Thoracic aorta (tissue), 2 donors: Measurements from ENCODE around the gene CLEC9A. TPM values are rescaled to one million over a fixed set of nuclear protein-coding genes. Genes with fewer than 3 reads are reported as not detected.

Source experiments
- ATAC-seq: fragments of 150-250 bp; one replicate; pipeline ENCODE4 v1.8.0; 2017; ENCODE audit warnings: low read depth; ENCODE audit not compliant: insufficient number of reproducible peaks, low FRiP score
- DNase-seq: peaks from one replicate; pipeline ENCODE4 v3.0.0-alpha.2; 2020; ENCODE audit warnings: low spot score
- H3K27ac ChIP-seq, 2 donors: fragments of 200-600 bp; sonication (generic); 1 replicate in 1 of 2; 2 replicates in 1 of 2; pipeline ENCODE4 v1.5.1; 2016; ENCODE audit warnings: mild to moderate bottlenecking in 2 of 2, moderate library complexity in 2 of 2
- H3K27me3 ChIP-seq: fragments of 200-600 bp; sonication (generic); replicated peaks from 2 replicates; pipeline ENCODE4 v1.6.0; 2016; ENCODE audit warnings: mild to moderate bottlenecking; ENCODE audit not compliant: insufficient read depth
- H3K36me3 ChIP-seq: fragments of 200-600 bp; sonication (generic); one replicate; pipeline ENCODE4 v1.5.1; 2016
- H3K4me1 ChIP-seq, 2 donors: fragments of 200-600 bp; sonication (generic); 1 replicate in 1 of 2; 2 replicates in 1 of 2; pipeline versions ENCODE4 v1.5.1 to v1.6.0; 2016; ENCODE audit warnings: low read depth in 2 of 2, mild to moderate bottlenecking in 1 of 2; ENCODE audit not compliant: control insufficient read depth in 1 of 2
- H3K4me3 ChIP-seq: fragments of 200-600 bp; sonication (generic); 2 replicates; pipeline ENCODE4 v1.5.1; 2016; ENCODE audit warnings: mild to moderate bottlenecking
- H3K9me3 ChIP-seq: fragments of 200-600 bp; sonication (generic); 2 replicates; pipeline ENCODE4 v1.5.1; 2016
- total RNA-seq, 2 donors: library from RNA; depleted of rRNA; stranded (reverse); fragments of >200 nt; gene quantifications; one replicate each; pipeline versions ENCODE4 v1.1.0 to v1.2.3, GENCODE V29; 2016
- TF ChIP-seq, protein P1 (sequence below): fragments of 200-600 bp; sonication (generic); IDR thresholded peaks from one replicate; pipeline ENCODE4 v1.5.1; 2019; ENCODE audit warnings: antibody characterized with exemption

Gene CLEC9A
- total RNA-seq, 2 donors from 2014 or later = not detected

- H3K4me3 ChIP-seq = no peak overlapping the region
- DNase-seq (no peak), ATAC-seq (no peak)
- no peak overlapping the region for H3K27ac ChIP-seq
- TF ChIP-seq, protein P1, sequence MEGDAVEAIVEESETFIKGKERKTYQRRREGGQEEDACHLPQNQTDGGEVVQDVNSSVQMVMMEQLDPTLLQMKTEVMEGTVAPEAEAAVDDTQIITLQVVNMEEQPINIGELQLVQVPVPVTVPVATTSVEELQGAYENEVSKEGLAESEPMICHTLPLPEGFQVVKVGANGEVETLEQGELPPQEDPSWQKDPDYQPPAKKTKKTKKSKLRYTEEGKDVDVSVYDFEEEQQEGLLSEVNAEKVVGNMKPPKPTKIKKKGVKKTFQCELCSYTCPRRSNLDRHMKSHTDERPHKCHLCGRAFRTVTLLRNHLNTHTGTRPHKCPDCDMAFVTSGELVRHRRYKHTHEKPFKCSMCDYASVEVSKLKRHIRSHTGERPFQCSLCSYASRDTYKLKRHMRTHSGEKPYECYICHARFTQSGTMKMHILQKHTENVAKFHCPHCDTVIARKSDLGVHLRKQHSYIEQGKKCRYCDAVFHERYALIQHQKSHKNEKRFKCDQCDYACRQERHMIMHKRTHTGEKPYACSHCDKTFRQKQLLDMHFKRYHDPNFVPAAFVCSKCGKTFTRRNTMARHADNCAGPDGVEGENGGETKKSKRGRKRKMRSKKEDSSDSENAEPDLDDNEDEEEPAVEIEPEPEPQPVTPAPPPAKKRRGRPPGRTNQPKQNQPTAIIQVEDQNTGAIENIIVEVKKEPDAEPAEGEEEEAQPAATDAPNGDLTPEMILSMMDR = peak; percentile 13
- no peaks in the 10 kb centered on the region for H3K4me1 ChIP-seq
- no peaks in the 10 kb centered on the region for H3K9me3 ChIP-seq
- no peaks in the 10 kb centered on the region for H3K36me3 ChIP-seq
- no peaks in the 10 kb centered on the region for H3K27me3 ChIP-seq
Measured at GRCh38 chr12:10033783-10034545, 3.5 kb downstream of the CLEC9A start.

- no peaks in the 10 kb centered on the region for H3K9me3 ChIP-seq
- no peak overlapping the region for H3K4me3 ChIP-seq
- TF ChIP-seq, protein P1 = no peak
- H3K36me3 ChIP-seq = no peaks in the 10 kb centered on the region
- no peak overlapping the region for H3K27ac ChIP-seq
- DNase-seq (no peak), ATAC-seq (no peak)
- no peaks in the 10 kb centered on the region for H3K27me3 ChIP-seq
- H3K4me1 ChIP-seq = no peaks in the 10 kb centered on the region
Measured at GRCh38 chr12:10042167-10042566, 11.7 kb downstream of the CLEC9A start.

DNA sequence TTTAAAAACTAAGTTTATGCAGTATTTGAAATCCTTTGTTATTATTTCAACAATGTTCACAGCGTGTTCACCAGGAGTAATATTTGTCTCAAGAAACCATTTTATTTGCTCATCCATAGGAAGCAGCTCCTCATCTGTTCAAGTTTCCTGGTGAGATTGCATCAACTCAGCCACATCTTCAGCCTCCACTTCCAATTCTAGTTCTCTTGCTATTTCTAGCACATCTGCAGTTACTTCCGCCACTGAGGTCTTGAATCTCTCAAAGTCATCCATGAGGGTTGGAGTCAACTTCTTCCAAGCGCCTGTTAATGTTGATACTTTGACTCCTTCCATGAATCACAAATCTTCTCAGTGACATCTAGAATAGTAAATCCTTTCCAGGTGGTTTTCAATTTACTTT lies 18.0 kb downstream of the CLEC9A start:
- H3K27ac ChIP-seq = no peak overlapping the region
- no peaks in the 10 kb centered on the region for H3K27me3 ChIP-seq
- H3K9me3 ChIP-seq = no peaks in the 10 kb centered on the region
- no peaks in the 10 kb centered on the region for H3K4me1 ChIP-seq
- TF ChIP-seq, protein P1 = no peak
- no peak for DNase-seq
- ATAC-seq = no peak
- H3K4me3 ChIP-seq = no peak overlapping the region
- H3K36me3 ChIP-seq = no peaks in the 10 kb centered on the region

- ATAC-seq = no peak
- no peak overlapping the region for H3K4me3 ChIP-seq
- no peaks in the 10 kb centered on the region for H3K27me3 ChIP-seq
- H3K9me3 ChIP-seq = no peaks in the 10 kb centered on the region
- TF ChIP-seq, protein P1 = no peak
- no peak overlapping the region for H3K27ac ChIP-seq
- H3K36me3 ChIP-seq = no peaks in the 10 kb centered on the region
- DNase-seq = no peak
- no peaks in the 10 kb centered on the region for H3K4me1 ChIP-seq
Measured at GRCh38 chr12:10052193-10052913, 21.9 kb downstream of the CLEC9A start.

DNA sequence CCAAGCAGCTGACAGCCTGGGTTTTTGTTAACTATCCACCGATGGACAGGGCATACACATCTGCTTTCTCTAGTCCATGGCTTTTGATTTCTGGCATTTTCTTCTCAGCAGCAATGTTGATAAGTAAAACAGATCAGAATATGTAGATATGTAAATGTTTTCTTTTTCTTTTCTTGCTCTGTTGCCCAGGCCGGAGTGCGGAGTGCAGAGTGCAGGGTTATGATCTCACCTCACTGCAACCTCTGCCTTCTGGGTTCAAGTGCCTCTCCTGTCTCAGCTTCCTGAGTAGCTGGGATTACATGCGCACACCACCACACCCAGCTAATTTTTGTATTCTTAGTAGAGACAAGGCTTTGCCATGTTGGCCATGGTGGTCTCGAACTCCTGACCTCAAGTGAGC lies 27.9 kb downstream of the CLEC9A start:
- Histone ChIP-seq H3K4me3 (no peak overlapping the region), H3K36me3 (no peaks in the 10 kb centered on the region), H3K27me3 (no peaks in the 10 kb centered on the region), H3K9me3 (no peaks in the 10 kb centered on the region), H3K27ac (no peak overlapping the region), H3K4me1 (no peaks in the 10 kb centered on the region)
- ATAC-seq = no peak
- no peak for DNase-seq
- TF ChIP-seq, protein P1 = no peak
